Stomach (tissue), 9 donors: ENCODE data around the gene NUP210. TPM values are rescaled to one million over a fixed set of nuclear protein-coding genes. Genes with fewer than 3 reads are reported as not detected.

Experiments
- DNase-seq, 2 donors: peaks; one replicate each; pipeline versions ENCODE4 v3.0.0 to v3.0.0-alpha.2; 2013 to 2019
- H3K27ac ChIP-seq, 5 donors: fragments of 200-600 bp in 4 of 5; sonication (generic) in 4 of 5; one replicate each; pipeline ENCODE4 v1.5.1; 2013 to 2019; ENCODE audit warnings: mild to moderate bottlenecking in 1 of 5, moderate library complexity in 1 of 5
- H3K27me3 ChIP-seq, 3 donors: fragments of 200-600 bp; sonication (generic); one replicate each; pipeline ENCODE4 v1.5.1; 2017 to 2019; ENCODE audit warnings: mixed run types in 1 of 3
- H3K36me3 ChIP-seq, 4 donors: fragments of 200-600 bp; sonication (generic); 1 replicate in 3 of 4; 2 replicates in 1 of 4; pipeline ENCODE4 v1.5.1; 2016 to 2019
- H3K4me1 ChIP-seq, 4 donors: fragments of 200-600 bp; sonication (generic); one replicate each; pipeline ENCODE4 v1.5.1; 2016 to 2019
- H3K4me3 ChIP-seq, 4 donors: fragments of 200-600 bp; sonication (generic) in 3 of 4; one replicate each; pipeline ENCODE4 v1.5.1; 2016 to 2019; ENCODE audit warnings: mild to moderate bottlenecking in 1 of 4
- H3K9me3 ChIP-seq, 4 donors: fragments of 200-600 bp; sonication (generic); one replicate each; pipeline ENCODE4 v1.5.1; 2016 to 2019
- CTCF ChIP-seq, 7 experiments: fragments of 450-650 bp in 4 of 7; fragments of 200-600 bp in 3 of 7; sonication (generic) in 3 of 7; IDR thresholded peaks; one replicate each; pipeline ENCODE4 v1.5.1; 2016 to 2019; ENCODE audit warnings: antibody characterized with exemption in 7 of 7, control low read depth in 2 of 7, mild to moderate bottlenecking in 1 of 7
- EP300 ChIP-seq: sonication (generic); formaldehyde crosslinking; IDR thresholded peaks from one replicate; pipeline ENCODE4 v1.6.1; 2017; ENCODE audit warnings: antibody characterized with exemption
- POLR2A ChIP-seq, 4 donors: fragments of 450-650 bp; IDR thresholded peaks; one replicate each; pipeline ENCODE4 v1.6.1; 2016; ENCODE audit warnings: antibody characterized with exemption in 4 of 4, control low read depth in 2 of 4, mild to moderate bottlenecking in 1 of 4, moderate library complexity in 1 of 4
- POLR2AphosphoS5 ChIP-seq, 3 donors: sonication (generic); formaldehyde crosslinking; IDR thresholded peaks; one replicate each; pipeline ENCODE4 v1.6.1; 2016; ENCODE audit warnings: antibody characterized with exemption in 3 of 3
- WGBS, 5 donors: extraction: QIAGEN DNeasy Blood & Tissue Kit in 3 of 5; methylation state at CpG; one replicate each; pipeline versions ENCODE4 v1.1.5 to v1.1.7; 2013 to 2018; 5-methylcytosine and 5-hydroxymethylcytosine counted together
- intact Hi-C: fragments of 100-400 bp; cut with DNase I; formaldehyde crosslinking; loops from one replicate; pipeline ENCODE4 v1.15.1; 2023; ENCODE audit warnings: low total_unique reads
- polyA plus RNA-seq, 3 donors: library from polyadenylated mRNA; stranded (reverse); fragments of 200-250 nt; gene quantifications; one replicate each; pipeline ENCODE4 v1.2.3, GENCODE V29; 2013
- total RNA-seq, 5 donors: library from RNA; depleted of rRNA; stranded (reverse); fragments of >200 nt; gene quantifications; one replicate each; pipeline versions ENCODE4 v1.1.0 to v1.2.3, GENCODE V29; 2014 to 2016
- donor health status: healthy with polysubstance abuse.
- donor health status: Bipolar disorder and iron deficiency.
- donor health status: healthy.

The NUP210 gene
- total and polyA plus RNA-seq, 8 donors = 0.92 to 21.1 (median 10.8) TPM

GRCh38 chr3:13353936-13354542 lies 66.1 kb downstream of the NUP210 start:
- intact Hi-C loops = no loop called here
- Histone ChIP-seq H3K36me3 (peaks cover 0 to 93% (median 79%) of the 10 kb centered on the region in 4 donors), H3K4me3 (no peak overlapping the region), H3K9me3 (no peaks in the 10 kb centered on the region), H3K4me1 (no peaks in the 10 kb centered on the region), H3K27ac (no peak overlapping the region), H3K27me3 (no peaks in the 10 kb centered on the region)
- no peak for TF ChIP-seq POLR2AphosphoS5 (IDR thresholded peaks at IDR 0.05)
- peak in 1 of 7 experiments; percentile 3 for TF ChIP-seq CTCF (IDR thresholded peaks at IDR 0.05)
- no peak for TF ChIP-seq EP300
- TF ChIP-seq POLR2A (IDR thresholded peaks at IDR 0.05) = no peak
- WGBS, 5 donors = 75 to 90% (median 85%) methylated on average over 13 of the region's 13 CpGs
- DNase-seq = no peak

GRCh38 chr3:13353506-13353905 lies 66.6 kb downstream of the NUP210 start:
- Histone ChIP-seq H3K27me3 (no peaks in the 10 kb centered on the region), H3K36me3 (peaks cover 0 to 93% (median 77%) of the 10 kb centered on the region in 4 donors), H3K9me3 (no peaks in the 10 kb centered on the region), H3K4me3 (no peak overlapping the region), H3K27ac (no peak overlapping the region), H3K4me1 (no peaks in the 10 kb centered on the region)
- TF ChIP-seq POLR2AphosphoS5 (IDR thresholded peaks at IDR 0.05) = no peak
- TF ChIP-seq CTCF (IDR thresholded peaks at IDR 0.05) = no peak
- no peak for TF ChIP-seq EP300
- intact Hi-C loops = no loop called here
- DNase-seq = no peak
- whole genome bisulfite sequencing, 5 donors = 72 to 82% (median 81%) methylated on average over 2 to 5 of the region's 5 CpGs

GRCh38 chr3:13352621-13353131 lies 67.4 kb downstream of the NUP210 start:
- intact Hi-C loops = no loop called here
- 58 to 85% (median 73%) methylated on average over 4 to 7 of the region's 7 CpGs for WGBS, 5 donors
- no peak for TF ChIP-seq POLR2A (IDR thresholded peaks at IDR 0.05)
- TF ChIP-seq POLR2AphosphoS5 (IDR thresholded peaks at IDR 0.05) = no peak
- TF ChIP-seq EP300 = no peak
- TF ChIP-seq CTCF (IDR thresholded peaks at IDR 0.05) = no peak
- no peak for DNase-seq
- Histone ChIP-seq H3K27me3 (no peaks in the 10 kb centered on the region), H3K36me3 (peaks cover 0 to 93% (median 77%) of the 10 kb centered on the region in 4 donors), H3K9me3 (no peaks in the 10 kb centered on the region), H3K27ac (no peak overlapping the region), H3K4me1 (no peaks in the 10 kb centered on the region), H3K4me3 (no peak overlapping the region)

GRCh38 chr3:13349823-13350222 lies 70.3 kb downstream of the NUP210 start:
- peaks cover 0 to 79% (median 64%) of the 10 kb centered on the region in 4 donors for H3K36me3 ChIP-seq
- no peak for TF ChIP-seq POLR2AphosphoS5 (IDR thresholded peaks at IDR 0.05)
- TF ChIP-seq EP300 = no peak
- no peak for TF ChIP-seq POLR2A (IDR thresholded peaks at IDR 0.05)
- no peak for TF ChIP-seq CTCF (IDR thresholded peaks at IDR 0.05)
- peaks cover 0 to 9% (median 0%) of the 10 kb centered on the region in 4 donors for H3K4me1 ChIP-seq
- 84 to 88% (median 84%) methylated on average over 3 of the region's 3 CpGs for WGBS, 5 donors
- no peak overlapping the region for H3K27ac ChIP-seq
- H3K4me3 ChIP-seq = no peak overlapping the region
- no peaks in the 10 kb centered on the region for H3K9me3 ChIP-seq
- intact Hi-C loops = no loop called here
- no peak for DNase-seq
- H3K27me3 ChIP-seq = no peaks in the 10 kb centered on the region
